MV-4-11 (cell line): ENCODE measurements around the gene NR2F6.

Source experiments
- DNase-seq: peaks from one replicate; lab custom pipeline; 2025; lab: John Stamatoyannopoulos, UW

NR2F6 gene

DNA sequence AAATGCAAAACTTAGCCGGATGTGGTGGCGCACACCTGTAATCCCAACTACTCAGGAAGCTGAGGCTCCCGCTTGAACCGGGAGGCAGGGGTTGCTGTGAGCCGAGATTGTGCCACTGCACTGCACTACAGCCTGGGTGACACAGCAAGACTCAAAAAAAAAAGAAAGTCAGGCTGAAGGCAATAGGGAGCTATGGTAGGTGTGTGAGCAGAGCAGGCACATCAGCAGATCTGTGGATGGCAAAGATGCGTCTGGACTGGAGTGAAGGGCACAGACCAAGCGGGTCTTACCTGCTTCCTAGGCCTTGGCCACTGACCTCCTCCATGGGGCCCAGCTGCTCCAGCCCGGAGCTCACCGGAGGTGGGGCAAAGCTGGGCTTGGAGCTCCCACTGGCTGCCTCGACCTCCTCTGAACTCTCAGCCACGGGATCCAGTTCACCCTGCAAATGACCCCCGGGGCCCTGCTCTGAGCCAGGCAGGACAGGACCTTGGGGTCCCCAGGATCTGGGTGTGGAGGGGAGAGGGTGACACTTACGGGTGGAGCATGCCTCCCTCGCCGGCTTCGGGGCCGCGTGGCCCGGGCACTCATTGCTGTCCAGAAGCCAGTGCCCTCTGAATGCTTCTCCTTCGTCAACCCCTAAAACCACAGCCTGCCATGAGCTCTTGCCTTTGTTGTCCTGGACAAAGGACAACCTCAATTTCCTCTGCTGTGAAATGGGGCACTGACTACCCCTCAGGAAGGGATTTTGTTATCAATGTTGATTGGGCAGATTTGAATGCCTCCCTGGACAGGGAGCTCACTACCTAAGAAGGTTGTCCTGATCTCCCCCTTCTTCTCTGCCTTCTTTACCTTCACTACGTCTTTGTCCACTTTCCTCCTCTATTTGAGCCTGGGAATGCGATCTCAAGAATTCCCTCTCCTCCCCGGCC, 18.3 kb upstream of the NR2F6 start:
- DNase-seq: no peak

- DNase-seq: no peak
Observed at GRCh38 chr19:17262557-17262956, 16.8 kb upstream of the NR2F6 start.

GRCh38 chr19:17260842-17261325, 15.2 kb upstream of the NR2F6 start:
- peak; percentile 81 for DNase-seq

- DNase-seq: no peak
Observed at GRCh38 chr19:17259934-17260333, 14.2 kb upstream of the NR2F6 start.

DNA sequence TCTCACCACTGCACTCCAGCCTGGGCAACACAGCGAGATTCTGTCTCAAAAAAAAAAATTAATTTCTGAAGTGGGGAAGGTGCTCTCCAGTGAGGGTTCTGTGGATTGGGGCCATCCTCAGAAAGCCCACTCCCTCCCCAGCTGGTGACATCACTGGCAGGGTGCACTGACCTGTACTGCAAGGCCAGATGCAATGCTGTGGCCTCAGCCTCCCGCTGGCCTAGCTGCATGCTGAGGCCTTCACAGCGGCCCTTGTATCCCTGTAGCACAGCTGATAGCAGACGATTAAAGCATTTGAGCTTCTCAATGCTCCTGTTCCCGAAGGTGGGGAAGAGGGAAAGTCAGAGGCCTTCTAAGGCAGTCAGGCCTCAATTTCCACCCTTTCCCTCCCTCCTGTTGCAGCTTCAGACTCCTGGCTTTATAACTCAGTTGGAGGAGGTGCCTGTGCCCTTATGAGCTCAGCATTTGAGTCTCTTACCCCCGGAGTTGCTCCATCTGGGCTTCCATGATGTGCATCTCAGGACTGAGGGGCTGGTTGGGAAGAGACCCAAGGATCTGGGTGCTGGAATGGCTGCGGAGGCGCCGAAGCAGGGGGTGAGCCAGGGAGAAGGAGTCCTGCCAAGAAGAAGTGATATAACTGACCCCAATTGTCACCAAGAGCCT, 13.5 kb upstream of the NR2F6 start:
- no peak for DNase-seq

DNA sequence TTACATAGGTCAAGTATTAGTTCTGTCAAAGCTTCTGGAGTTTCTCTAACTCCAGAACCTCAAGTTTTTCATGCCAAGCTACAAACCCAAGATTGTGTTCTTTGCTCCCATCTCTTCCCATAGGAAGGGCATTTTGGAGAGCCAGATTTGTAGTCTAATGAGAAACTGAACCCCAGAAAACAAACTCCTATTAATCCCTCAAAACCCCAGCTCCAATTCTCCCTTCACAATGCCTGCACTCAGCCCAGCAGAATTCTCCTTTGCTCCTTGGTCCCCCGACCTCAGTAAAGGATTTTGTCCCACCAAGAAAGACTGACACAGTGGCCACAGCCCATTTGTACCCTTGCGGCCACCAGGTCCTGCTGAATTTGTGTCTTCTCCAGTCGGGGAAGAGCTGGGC, 10.4 kb upstream of the NR2F6 start:
- DNase-seq: no peak

DNA sequence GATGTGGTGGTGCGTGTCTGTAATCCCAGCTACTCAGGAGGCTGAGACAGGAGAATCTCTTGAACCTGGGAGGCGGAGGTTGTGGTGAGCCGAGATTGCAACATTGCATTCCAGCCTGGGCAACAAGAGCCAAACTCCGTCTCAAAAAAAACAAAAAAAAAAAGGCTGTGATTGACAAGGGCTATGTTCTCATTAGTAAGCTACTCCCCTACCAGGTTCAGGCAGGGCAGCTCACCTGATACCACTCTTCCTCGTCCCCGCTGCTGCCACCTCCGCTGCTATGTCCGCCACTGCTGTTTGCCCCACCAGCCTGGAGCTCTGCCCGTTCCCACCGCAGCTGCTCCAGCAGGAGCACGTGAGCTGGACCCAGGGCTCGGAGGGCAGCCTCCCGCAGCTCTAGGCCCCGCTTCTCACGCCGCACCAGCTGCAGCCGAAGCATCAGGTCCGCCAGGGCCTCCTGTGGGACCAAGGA, 9.5 kb upstream of the NR2F6 start:
- no peak for DNase-seq

- DNase-seq: no peak
Observed at GRCh38 chr19:17254636-17255035, 8.9 kb upstream of the NR2F6 start.

GRCh38 chr19:17249887-17250548, 4.3 kb upstream of the NR2F6 start:
- no peak for DNase-seq

DNA sequence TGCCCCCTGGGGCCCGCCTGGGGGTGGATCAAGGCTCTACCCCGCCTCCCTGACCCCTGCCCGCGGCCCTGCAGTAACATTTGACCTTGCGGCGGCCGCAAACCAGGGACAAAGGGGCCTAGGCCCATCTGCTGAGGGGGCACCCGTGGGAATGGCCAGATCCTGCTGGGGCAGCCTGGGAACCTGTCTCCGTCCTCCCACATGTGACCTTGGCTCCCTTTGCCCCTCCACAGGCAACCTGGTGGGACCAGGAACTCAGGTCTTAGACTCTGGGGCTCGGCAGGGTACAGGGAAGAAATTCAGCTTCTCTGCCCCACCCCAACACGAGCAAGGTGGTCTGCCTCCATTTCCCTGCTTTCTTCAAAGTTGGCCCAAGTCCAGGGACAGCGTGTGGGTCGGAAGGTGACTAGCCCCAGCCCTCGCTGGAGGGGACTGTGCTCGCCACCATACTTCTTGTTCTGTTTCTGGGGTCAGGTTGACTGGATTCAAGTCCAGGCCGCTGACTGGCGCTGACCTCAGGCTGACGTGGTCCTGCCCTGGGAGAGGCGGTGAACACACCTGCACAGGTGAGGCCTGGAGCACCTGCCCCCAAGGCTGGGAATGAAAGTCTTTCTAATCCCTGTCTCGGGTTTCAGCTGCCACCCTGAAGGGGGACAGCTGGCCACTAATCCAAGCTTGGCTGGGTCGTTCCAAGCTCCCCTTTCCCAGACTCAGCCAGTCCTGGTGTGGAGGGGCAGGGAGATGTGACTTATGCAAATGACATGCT, 2.5 kb upstream of the NR2F6 start:
- DNase-seq: no peak

GRCh38 chr19:17246681-17247425, 1.1 kb upstream of the NR2F6 start:
- DNase-seq: peak; percentile 70

DNA sequence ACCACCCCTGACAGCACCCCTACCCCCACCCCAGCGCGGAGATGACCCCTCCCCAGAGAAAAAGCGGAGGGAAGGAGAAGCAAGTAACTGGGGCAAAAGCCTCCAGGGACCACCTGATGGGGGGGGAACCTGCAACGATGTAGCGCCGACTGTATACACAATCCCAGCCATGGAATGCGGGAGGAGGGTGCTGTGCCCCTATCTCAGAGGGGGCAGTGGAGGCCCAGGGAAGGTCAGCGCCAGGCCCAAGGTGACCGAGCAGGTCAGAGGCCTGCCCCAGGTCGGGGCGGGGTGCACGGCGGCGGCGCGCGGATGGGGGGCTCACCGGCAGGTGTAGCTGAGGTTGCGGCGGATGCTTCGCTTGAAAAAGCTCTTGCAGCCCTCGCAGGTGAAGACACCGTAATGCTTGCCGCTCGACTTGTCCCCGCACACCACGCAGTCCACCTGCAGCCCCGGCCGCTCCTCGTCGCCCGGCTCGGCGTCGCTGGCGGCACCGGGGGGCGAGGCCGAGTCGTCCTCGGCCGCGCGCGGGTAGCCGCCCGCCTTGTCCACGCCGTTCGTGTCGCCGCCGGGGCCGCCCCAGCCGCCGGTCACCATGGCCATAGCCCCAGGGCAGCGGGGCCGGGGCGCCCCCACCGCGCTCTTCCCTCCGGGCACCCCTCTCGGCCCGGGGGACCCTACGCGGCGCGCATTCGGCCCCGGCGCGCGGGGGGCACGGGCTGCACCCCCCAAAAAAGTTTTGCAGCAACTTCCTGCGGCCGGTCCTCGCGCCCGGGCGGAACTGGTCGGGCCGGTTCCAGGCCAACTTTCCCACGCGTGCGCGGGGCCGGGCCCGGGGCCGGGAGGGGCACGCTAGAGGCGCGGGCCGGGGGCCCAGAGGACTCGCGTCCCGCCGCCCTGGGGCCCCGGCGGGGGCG, 843 bp downstream of the NR2F6 start:
- DNase-seq: no peak

DNA sequence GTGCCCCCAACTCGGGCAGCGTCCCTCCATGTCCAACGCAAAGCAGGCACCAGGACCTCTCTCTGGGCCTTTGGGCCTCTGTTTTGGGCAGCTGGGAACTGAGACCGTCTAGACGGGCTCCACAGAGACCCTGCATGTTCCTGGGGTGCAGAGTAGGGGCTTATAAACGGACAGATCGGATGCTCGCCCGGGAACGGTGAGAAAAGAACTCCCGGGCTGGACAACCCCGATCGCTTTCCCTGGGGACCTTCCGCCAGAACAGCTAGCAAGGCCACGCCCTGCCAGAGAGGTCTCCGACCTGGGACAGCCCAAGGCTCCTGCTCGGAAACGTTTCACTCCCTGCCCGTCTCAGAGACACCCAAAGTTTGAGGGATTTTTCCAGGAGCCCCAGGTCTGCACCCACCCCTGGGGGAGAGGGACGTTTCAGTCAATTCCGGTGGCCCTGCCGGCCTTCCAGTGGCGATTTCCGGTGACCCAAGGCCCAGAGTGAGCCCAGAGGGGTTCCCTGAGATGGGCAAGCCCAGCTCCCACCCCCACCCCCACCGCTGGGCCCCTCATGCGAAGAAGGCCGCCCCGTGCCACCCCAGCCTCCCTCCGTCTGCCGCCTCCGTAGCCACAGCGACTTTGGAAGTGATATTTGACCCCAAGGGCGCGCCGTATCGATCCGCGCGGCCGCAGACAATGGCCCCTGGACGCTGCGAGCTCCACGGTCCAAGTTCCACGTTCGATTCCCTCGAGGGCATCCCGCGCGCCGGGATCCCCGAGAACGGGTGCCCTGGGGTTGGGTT, 1.7 kb downstream of the NR2F6 start:
- no peak for DNase-seq

DNA sequence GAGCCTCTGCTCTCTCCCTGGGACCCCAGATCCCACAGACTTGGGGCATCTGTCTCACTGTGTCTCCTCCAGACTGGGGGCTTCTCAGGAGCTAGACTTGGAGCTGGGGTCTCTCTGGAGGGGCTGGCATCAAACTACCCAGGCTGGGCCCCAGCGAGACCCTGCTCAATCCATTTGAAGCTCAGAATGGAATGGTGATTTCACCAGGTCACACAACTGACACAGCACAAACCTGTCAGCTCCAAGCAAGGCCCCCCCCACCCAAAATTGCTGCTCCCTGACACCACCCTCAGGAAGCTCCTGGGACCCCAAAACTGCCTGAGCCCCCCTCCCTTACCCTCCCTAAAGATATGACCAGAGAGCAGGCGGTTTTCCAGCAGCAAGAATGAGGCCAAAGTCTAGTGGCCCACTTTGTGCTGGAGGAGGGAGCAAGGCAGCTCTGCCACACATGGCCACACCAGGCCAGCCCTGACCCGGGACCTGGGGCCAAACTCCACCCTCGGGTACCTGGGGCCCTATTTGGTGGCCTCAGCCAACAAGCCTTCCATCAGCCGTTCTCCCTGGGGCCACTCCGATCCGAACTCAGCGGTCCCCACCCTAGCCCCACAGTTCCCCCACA, 2.4 kb downstream of the NR2F6 start:
- no peak for DNase-seq

GRCh38 chr19:17242431-17243208, 3.1 kb downstream of the NR2F6 start:
- DNase-seq: no peak

- no peak for DNase-seq
Observed at GRCh38 chr19:17240826-17241399, 4.8 kb downstream of the NR2F6 start.

DNA sequence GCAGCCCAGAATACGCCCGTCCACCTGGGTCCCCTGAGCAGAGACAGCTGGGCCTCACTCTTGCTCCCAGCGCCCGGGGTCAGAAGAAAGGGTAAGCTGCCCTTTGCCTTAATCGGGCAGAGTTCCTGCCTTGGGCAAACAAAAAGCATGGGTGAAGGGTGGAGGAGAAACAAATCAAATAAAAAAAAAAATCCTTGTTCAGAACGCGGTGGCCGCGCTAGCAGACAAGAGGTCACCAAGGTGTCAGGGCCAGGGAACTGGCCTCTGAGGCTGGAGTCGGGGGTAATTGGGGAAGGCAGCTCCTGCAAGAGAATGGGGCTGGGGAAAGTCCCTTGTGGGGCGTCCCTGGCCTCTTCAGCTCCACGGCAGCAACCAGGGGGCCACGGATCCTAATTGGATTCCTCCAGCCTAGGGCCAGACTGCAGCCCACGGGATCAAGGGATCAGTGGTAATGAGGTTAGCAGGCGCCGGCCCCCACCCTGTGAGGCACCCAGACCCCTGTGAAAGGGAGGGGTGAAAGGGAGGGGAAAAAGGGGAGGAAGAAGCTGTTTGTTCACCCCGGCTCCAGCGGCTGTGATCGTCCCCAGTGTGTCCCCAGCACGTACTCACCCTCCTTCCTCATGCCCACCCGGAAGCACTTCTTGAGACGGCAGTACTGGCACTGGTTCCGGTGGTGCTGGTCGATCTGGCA, 5.5 kb downstream of the NR2F6 start:
- no peak for DNase-seq
